Right hindlimb (tissue), 1 donor: Measurements from ENCODE around the gene DNPEP.
"Not testable (repeated sequence)": the region's sequence is repeated elsewhere in the genome, so short reads cannot be mapped to it uniquely, and the experiment has no call there.

Source experiments
- DNase-seq: peaks from one replicate; pipeline ENCODE4 v3.0.0-alpha.2; 2018

The DNPEP gene

DNA sequence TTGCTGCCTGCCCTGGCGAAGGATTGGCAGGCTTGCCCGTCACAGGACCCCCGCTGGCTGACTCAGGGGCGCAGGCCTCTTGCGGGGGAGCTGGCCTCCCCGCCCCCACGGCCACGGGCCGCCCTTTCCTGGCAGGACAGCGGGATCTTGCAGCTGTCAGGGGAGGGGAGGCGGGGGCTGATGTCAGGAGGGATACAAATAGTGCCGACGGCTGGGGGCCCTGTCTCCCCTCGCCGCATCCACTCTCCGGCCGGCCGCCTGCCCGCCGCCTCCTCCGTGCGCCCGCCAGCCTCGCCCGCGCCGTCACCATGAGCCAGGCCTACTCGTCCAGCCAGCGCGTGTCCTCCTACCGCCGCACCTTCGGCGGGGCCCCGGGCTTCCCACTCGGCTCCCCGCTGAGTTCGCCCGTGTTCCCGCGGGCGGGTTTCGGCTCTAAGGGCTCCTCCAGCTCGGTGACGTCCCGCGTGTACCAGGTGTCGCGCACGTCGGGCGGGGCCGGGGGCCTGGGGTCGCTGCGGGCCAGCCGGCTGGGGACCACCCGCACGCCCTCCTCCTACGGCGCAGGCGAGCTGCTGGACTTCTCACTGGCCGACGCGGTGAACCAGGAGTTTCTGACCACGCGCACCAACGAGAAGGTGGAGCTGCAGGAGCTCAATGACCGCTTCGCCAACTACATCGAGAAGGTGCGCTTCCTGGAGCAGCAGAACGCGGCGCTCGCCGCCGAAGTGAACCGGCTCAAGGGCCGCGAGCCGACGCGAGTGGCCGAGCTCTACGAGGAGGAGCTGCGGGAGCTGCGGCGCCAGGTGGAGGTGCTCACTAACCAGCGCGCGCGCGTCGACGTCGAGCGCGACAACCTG lies 30.7 kb upstream of the DNPEP start, which contains the start of gene DES:
Gene DES (plus strand): TSS at position 223 of the 857 bp plus-strand sequence. CDS start 86 bp downstream, at position 309.
- peak; percentile 80 for DNase-seq

DNA sequence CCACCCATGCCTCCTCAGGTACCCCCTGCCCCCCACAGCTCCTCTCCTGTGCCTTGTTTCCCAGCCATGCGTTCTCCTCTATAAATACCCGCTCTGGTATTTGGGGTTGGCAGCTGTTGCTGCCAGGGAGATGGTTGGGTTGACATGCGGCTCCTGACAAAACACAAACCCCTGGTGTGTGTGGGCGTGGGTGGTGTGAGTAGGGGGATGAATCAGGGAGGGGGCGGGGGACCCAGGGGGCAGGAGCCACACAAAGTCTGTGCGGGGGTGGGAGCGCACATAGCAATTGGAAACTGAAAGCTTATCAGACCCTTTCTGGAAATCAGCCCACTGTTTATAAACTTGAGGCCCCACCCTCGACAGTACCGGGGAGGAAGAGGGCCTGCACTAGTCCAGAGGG lies 29.7 kb upstream of the DNPEP start:
- DNase-seq = no peak

DNA sequence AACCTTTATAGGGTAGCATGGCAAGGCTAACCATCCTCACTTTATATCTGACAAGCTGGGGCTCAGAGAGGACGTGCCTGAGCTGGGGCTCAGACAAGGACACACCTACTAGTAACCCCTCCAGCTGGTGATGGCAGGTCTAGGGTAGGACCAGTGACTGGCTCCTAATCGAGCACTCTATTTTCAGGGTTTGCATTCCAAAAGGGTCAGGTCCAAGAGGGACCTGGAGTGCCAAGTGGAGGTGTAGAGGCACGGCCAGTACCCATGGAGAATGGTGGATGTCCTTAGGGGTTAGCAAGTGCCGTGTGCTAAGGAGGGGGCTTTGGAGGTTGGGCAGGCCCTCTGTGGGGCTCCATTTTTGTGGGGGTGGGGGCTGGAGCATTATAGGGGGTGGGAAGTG lies 29.2 kb upstream of the DNPEP start:
- no peak for DNase-seq

DNA sequence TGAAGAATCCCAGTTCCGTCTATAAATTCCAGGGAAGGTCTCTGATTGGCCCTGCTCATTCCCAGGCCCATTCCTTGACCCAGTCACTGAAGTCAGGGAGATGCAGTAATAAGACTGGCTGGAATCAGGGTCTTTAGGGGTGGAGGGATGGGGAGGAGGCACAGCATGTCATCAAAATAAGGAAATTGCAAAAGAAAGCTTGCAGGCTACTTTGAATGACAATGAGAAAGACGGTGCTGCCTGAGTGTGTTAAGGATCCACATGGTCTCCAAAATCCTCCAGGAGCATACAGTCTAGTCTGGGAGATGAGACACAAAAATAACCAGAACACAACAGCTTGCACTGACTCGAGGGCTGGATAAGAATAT lies 28.5 kb upstream of the DNPEP start:
- no peak for DNase-seq

DNA sequence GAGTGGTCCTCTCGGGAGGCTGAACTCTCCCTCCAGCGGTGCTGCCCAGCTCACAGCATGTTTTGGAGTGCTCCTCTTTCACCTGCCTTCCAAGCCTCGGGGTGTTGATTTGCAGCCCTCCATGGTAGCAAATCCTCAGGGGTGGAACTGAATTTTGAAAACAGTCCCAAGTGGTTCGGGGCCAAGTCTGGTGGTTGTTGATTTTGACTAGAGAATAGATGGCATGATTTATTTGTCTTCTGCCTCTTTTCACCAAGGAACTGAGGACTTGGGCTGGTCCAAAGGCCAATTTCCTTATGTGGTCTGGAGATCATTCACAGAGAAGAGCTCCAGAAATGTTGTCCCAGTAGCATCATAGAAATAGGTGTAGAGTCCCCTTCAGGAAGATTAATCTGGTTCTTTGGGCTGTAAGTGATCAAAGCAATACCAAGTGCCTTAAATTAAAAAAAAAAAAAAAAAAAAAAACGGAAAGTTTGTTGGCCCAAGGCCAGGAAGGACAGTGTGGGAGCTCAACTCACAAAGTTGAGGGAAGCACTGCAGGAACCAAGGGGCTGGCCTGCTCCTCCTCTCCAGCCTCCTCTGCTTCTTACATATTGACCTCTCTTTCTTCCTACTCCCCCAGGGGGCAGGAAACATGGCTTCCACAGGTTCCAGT lies 28.0 kb upstream of the DNPEP start:
- no peak for DNase-seq

DNA sequence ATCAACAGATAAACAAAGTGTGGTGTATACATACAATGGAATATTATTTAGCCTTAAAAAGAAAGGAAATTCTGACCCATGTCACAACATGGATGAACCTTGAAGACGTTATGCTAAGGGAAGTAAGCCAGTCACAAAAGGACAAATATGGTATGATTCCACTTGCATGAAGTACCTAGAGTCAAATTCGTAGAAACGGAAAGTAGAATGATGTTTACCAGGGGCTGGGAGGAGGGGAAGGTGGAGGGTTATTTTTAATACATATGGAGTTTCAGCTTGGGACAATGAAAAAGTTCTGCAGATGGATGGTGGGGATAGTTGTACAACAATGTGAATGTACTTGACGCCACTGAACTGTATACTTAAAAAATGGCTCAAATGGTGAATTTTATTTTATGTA lies 27.1 kb upstream of the DNPEP start:
- DNase-seq = no peak

DNA sequence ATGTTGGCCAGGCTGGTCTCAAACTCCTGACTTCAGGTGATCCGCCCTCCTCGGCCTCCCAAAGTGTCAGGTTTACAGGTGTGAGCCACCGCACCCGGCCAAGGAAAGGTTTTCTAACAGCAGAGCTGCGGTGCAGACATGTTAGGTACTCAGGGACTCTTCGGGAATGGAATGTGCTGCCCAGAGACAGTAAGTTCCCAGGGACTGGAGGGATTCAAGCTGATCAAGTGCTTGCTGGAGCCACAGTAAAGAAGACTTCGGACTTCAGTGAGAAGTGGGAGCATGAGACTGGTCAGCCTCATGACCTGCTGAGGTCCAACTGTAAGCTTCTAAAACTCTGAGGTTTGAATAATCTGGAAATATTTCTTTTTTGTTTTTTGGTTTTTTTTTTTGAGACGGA lies 22.7 kb upstream of the DNPEP start:
- DNase-seq = no peak

DNA sequence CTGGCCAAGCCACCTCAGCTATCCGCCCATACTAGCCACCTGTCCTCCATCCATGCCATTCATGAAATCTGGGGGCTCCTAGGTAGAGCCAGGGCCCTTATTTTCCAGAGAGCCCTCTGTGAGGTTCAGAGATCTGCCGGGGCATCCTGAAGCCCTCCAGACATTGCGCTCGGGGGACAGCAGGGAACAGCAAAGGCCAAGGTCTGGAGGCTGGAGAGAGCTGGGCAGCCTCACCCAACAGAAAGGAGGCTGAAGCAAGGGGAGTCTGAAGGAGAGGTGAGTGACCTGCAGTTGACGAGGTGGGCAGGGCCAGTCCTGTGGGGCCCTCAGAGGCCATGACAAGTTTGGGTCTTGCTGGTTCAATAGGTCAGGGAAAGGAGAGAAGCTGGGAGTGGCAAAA lies 21.9 kb upstream of the DNPEP start:
- no peak for DNase-seq

DNA sequence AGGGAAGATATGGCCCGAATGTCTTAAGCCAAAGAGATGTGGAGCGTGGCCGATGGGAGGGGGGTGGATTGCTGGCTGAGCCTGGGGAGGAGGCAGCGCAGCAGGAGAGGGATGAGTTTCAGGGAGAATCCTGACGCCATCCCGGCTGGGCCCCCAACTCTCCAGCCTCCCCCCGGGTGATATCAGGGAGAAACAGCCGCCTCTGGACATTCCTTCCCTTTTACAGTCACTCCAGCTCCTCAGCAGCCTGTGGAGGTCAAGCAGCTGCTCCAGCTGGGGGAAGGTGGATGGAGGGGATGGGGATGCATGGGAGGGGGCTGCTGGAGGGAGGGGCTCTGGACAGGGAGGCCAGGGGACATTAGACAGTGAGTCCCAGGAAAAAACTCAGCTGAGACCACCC lies 20.9 kb upstream of the DNPEP start:
- no peak for DNase-seq

DNA sequence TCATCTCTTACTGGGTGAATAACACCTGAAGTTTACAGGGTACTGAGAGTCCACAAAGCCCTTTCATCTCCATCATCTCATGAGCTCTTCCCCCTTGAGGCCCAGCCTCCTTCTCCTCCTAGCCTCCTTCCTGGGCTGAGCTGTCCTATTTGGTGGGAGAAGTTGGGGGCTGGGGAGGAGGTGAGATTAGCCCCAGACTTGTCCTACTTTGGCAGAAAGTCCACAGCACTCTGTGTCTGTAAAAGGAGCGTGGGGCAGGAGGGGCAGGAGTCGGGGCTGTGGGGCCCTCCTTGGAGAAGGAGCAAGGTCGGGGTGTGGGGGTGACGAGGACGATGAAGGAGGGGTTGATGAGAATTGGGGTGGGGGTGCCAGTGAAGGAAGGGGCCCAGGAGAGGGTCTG lies 20.5 kb upstream of the DNPEP start:
- no peak for DNase-seq

DNA sequence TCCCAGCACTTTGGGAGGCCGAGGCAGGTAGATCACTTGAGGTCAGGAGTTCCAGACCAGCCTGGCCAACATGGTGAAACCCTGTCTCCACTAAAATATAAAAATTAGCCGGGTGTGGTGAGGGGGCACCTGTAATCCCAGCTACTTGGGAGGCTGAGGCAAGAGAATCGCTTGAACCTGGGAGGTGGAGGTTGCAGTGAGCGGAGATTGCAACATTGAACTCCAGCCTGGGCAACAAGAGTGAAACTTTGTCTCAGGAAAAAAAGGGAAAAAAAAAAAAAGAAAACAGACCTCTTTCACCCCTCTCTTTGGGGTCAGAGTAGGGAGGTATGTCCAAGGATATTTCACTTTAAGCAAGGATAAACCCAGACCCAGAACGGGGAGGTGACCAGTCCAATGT lies 19.6 kb upstream of the DNPEP start:
- DNase-seq = not testable (repeated sequence)

DNA sequence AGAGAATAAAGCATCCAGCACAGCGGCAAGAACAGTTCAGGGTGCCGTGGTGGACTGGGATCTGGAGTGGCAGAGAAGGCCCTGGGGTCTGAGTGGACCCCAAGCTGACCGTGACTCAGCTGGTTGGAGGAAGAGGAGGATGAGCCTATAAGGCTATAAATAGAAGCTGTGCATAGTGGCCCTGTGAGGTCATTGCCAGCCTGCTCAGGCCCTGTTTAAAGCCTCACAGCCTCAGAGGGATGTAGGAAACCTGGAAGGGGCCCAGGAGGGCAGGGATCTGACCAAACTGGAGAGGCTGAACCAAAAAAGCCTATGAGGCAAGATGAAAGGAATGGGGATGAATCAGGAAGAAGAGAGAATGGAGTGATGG lies 19.1 kb upstream of the DNPEP start:
- no peak for DNase-seq

DNA sequence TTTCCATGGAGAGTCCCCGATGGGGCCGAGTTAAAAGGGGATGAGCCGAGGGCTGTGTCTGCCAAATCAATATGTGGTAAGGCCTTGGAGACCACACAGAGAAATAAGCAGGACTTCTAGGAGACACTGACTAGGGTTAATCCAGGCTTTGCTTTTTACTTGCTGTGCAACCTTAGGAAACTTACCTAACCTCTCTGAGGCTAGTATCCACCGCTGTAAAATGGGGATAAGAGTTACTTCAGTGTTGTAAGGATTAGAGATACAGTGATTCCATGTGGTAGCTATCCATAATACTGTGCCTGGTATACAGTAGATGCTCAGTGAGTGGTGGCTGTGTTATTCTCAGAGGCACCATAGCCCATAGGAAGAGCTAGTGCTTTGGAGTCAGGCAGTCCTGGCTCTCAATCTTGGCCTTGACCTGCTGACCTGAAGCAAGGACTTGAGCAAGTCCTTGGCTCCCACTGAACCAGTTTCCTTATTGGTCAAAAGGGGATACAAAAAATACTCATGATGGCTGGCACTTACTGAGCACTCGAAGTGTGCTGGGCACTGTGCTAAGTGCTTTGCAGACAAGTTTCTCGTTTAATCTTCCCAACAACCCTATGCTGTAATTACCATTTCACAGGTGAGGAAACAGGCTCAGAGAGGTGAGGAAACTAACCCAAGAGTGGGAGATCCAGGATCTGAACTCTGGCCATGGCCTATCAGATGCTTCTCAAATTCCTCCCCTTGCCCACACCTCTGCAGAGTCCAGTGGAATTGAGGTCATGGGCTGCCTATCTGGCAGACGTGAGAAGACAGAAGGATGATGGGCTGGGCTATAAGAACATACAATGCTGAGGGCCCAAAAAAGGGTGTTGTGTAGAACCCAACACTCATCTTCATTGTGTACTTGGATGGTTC lies 18.5 kb upstream of the DNPEP start:
- no peak for DNase-seq

DNA sequence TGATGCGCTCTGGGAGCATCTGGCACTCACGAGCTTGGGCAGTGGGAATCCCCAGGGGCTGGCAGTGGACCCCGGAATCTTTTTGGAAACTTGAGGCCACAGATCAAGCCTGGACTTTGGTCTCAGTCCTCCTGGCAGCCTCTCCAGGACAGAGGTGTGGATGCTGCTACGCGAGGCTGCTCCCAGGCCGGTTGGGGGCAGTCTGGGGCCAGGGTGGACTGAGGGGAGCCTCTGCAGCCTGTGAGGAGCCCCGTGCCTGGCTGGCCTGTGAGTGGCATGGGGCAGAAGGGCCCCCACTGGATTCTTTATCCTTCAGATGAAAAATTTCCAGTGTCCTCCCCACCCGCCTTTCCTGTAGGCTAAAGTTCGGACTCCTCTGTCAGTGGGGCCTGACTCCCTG lies 17.7 kb upstream of the DNPEP start:
- DNase-seq = no peak

DNA sequence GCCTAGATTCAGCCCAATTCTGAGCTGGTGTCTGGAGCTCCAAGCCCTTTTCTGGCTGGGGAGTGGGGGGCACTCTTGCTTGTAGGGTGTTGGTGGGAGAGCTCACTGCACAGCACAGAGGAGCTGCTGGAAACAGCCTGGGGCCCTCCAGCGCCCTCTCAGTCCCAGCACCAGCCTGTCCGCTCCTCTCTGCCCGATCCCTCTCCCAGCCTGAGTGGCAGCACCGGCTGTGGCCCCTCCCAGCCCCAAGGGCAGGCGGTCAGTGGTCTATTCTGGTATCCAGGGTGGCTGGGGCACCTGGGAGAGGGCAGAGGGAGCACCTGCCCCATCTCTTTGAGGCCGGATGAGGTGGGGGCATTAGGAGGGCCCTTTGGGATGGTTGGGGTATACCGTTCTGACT lies 17.2 kb upstream of the DNPEP start:
- DNase-seq = peak; percentile 64

DNA sequence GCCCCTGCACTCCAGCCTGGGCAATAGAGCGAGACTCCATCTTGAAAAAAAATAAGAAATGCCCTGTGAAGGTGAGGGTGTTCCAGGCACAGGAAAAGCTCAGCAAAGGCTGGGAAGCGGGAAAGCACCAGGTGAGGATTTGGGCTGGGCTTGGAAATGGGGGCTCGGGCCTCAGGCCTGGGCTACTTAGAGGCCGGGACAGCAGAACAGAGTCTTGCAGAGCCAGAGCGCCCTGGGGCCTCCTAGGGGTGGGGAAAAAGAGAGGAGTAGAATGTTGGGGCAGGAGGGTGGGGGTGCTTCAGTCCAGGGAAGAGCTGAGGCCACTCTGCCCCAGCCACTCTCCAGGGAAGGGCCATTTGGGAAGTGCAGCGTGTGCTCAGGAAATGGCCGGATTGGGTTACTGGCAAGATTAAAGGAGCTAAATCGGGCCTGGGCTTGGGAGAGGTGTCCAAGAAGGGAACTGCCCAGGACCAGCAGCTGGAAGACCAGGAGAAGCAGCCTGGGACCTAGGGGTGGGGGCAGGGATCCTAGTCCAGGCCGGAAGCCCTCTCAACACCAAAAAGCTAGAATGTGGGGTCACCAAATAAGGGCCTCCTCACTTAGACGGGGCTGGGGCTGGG lies 16.7 kb upstream of the DNPEP start:
- peak; percentile 59 for DNase-seq

DNA sequence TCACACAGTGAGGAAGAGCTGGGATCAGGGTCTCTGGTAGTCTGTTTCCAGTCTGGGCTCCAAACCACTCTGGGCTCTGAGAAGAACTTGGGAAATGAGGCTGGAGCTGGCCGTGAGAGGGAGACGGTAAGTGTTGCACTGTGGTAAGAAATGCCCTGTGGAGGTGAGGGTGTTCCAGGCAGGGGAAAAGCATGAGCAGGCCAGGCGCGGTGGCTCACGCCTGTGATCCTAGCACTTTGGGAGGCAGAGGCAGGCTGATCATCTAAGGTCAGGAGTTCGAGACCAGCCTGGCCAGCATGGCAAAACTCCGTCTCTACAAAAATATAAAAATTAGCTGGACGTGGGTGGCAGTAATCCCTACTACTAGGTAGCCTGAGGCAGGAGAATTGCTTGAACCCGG lies 16.1 kb upstream of the DNPEP start:
- no peak for DNase-seq

DNA sequence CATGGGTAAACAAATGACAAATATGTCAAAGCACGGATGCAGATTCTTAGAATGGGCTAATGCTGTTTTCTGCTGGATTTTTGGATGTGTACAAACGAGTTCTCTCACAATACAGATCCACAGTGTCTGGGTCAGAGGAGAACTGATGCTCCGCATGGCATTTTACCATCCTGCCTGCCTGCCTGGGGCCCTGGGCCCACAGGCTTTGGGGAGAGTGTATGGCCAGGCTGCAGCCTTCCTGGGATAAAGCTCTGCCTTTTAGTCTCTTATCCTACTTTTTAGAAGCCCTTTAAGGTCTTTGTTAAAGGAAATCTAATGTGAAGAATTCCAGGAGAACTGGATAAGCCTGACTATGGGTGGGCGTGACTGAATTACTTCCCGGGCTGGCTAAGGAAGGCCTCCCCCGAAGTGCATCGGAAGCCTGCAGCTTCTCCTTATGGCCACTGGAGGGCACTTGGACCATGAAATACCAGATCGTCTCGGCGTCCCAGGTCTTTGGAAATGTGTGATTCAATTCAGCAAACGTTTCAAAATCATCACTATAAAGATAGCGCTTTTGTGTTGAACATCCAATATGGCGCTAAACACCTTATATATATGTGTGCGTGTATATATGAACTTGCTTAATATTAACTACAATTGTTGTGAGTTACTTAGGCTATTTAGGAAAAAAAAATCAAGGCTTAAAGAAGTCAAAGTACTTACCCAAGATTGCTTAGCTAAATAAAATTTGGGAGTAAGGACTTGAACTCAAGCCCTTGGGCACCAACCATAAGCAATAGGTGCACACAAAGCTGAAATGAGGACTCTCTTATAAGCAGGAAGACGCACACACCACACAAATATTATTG lies 15.2 kb upstream of the DNPEP start:
- DNase-seq = peak; percentile 80

DNA sequence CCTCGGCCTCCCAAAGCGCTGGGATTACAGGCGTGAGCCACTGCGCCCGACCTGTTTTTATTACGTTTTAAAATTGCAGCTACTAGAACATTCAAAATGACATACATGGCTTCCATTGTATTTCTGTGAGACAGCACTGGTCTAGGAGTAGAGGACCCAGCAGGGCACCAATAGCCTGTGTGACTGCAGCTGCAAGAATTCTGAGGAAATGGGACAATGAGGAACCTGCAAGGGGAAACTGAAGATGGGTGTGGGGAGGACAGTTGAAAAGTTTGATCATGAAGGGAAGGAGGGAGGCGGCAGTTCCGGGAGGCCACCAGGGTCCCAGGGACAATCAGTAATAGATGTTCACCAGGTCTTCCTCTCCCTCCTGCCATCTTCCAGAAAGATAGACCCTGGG lies 13.9 kb upstream of the DNPEP start:
- DNase-seq = no peak

DNA sequence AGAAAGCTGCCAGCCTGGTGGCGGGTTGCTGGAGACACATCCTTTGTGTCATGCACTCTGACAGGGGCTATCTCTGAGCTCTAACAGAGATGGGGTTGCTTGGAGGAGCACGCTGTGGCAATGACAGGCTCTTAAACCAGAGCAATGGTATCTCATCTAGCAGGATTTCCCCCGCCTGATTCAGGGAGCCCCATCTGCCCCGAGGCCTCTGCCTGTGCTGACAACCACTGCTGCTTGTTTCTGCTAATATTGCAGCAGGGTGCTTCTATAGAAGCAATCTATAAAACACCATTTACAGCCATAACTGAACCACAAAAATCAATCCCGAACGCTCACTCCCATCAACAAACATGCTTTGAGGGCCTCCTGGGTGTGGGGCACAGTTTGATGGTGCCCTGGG lies 12.8 kb upstream of the DNPEP start:
- no peak for DNase-seq

DNA sequence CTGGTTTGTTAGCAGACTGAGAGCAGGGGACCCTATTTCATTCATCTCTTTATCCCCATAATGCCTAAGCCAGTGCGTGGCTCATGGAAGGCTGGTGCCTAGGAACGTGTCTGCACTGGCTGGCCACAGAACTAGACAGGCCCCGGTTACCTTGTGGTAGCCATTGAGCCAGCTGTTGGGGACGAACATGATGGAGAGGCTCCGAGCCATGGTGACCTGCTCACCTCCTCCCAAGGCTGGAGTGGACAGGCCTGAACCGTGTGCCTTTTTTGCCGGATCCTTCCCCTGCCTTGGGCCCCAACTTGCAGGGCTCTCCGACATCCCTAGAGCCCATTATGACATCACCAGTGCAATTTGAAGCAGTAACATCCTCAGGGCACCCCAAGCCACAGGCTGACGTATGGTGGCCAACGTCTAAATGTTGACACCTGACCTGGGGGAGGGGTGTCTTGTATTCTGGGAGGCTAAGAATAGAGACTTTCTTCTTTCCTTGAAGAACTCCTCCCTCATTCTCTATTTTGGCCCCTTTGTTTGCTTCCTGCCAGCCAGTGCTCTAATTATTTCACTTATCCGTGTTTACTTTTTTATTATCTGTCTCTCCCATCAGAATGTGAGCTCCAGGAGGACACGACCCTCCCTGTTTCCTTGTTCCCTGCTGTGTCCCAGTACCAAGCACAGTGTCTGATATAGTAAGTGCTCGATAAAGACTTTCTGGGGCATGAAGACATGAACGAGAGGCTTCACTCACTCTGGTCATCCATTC lies 12.2 kb upstream of the DNPEP start:
- no peak for DNase-seq
